H9 (cell line): ENCODE data around the gene AGL. TPM values are rescaled to one million over a fixed set of nuclear protein-coding genes. Genes with fewer than 3 reads are reported as not detected.
"Not testable (repeated sequence)": the region's sequence is repeated elsewhere in the genome, so short reads cannot be mapped to it uniquely, and the experiment has no call there.

ENCODE experiments used
- DNase-seq: peaks from one replicate; pipeline ENCODE4 v3.0.0-alpha.2; 2017
- H2AFZ ChIP-seq: one replicate; pipeline ENCODE4 v1.6.1; 2013; ENCODE audit warnings: mild to moderate bottlenecking, low read length, control low read depth, moderate library complexity
- H2AK5ac ChIP-seq: 2 replicates; pipeline ENCODE4 v1.6.1; 2013; ENCODE audit warnings: low read length, control low read depth, mixed read lengths; ENCODE audit not compliant: insufficient read length
- H2BK120ac ChIP-seq: one replicate; pipeline ENCODE4 v1.6.1; 2013; ENCODE audit warnings: low read depth, mild to moderate bottlenecking, low read length, control low read depth, inconsistent platforms; ENCODE audit not compliant: poor library complexity, severe bottlenecking
- H2BK12ac ChIP-seq: 2 replicates; pipeline ENCODE4 v1.6.1; 2013; ENCODE audit warnings: low read length, control low read depth, mixed read lengths, low read depth; ENCODE audit not compliant: insufficient read length
- H2BK15ac ChIP-seq: 2 replicates; pipeline ENCODE4 v1.6.1; 2013; ENCODE audit warnings: low read depth, low read length, control low read depth
- H2BK20ac ChIP-seq: one replicate; pipeline ENCODE4 v1.6.1; 2013; ENCODE audit warnings: low read depth, mild to moderate bottlenecking, low read length, control low read depth, inconsistent platforms; ENCODE audit not compliant: poor library complexity, severe bottlenecking
- H2BK5ac ChIP-seq: 2 replicates; pipeline ENCODE4 v1.6.1; 2013; ENCODE audit warnings: low read length, control low read depth, mixed read lengths; ENCODE audit not compliant: insufficient read length
- H3K14ac ChIP-seq: 2 replicates; pipeline ENCODE4 v1.6.1; 2013; ENCODE audit warnings: low read length, control low read depth; ENCODE audit not compliant: insufficient read depth
- H3K18ac ChIP-seq: 2 replicates; pipeline ENCODE4 v1.6.1; 2013; ENCODE audit warnings: low read depth, mild to moderate bottlenecking, mixed read lengths, low read length, control low read depth; ENCODE audit not compliant: insufficient read length
- H3K23ac ChIP-seq: 2 replicates; pipeline ENCODE4 v1.6.1; 2013; ENCODE audit warnings: low read length, control low read depth, mixed read lengths, low read depth; ENCODE audit not compliant: insufficient read length
- H3K23me2 ChIP-seq: 2 replicates; pipeline ENCODE4 v1.6.1; 2013; ENCODE audit warnings: low read depth, mild to moderate bottlenecking, mixed read lengths, low read length, control low read depth; ENCODE audit not compliant: insufficient read length, poor library complexity, severe bottlenecking
- H3K27ac ChIP-seq: 2 replicates; pipeline ENCODE4 v1.5.1; 2013; ENCODE audit warnings: low read length, control low read depth, mixed read lengths, low read depth; ENCODE audit not compliant: insufficient read length
- H3K27me3 ChIP-seq: 2 replicates; pipeline ENCODE4 v1.6.1; 2013; ENCODE audit warnings: low read length, control low read depth, inconsistent platforms; ENCODE audit not compliant: insufficient read depth
- H3K4ac ChIP-seq: 2 replicates; pipeline ENCODE4 v1.6.1; 2013; ENCODE audit warnings: low read depth, mild to moderate bottlenecking, control low read depth, inconsistent platforms, low read length, moderate library complexity
- H3K4me1 ChIP-seq: 2 replicates; pipeline ENCODE4 v1.6.1; 2013; ENCODE audit warnings: low read length, control low read depth, inconsistent platforms; ENCODE audit not compliant: insufficient read depth
- H3K4me2 ChIP-seq: 2 replicates; pipeline ENCODE4 v1.6.1; 2013; ENCODE audit warnings: low read length, control low read depth, mixed read lengths; ENCODE audit not compliant: insufficient read length, insufficient read depth
- H3K56ac ChIP-seq: 2 replicates; pipeline ENCODE4 v1.6.1; 2013; ENCODE audit warnings: low read depth, mild to moderate bottlenecking, mixed read lengths, low read length, control low read depth; ENCODE audit not compliant: insufficient read length
- H3K79me1 ChIP-seq: 2 replicates; pipeline ENCODE4 v1.6.1; 2013; ENCODE audit warnings: low read depth, mild to moderate bottlenecking, moderate library complexity, low read length, control low read depth, inconsistent platforms; ENCODE audit not compliant: insufficient read depth, poor library complexity, severe bottlenecking
- H3K79me2 ChIP-seq: 2 replicates; pipeline ENCODE4 v1.6.1; 2013; ENCODE audit warnings: low read length, control low read depth, inconsistent platforms; ENCODE audit not compliant: insufficient read depth
- H3K9ac ChIP-seq: 2 replicates; pipeline ENCODE4 v1.6.1; 2013; ENCODE audit warnings: low read length, control low read depth, mixed read lengths; ENCODE audit not compliant: insufficient read length; ENCODE audit errors: extremely low read depth
- H3K9me3 ChIP-seq: one replicate; pipeline ENCODE4 v1.6.1; 2013; ENCODE audit warnings: low read depth, low read length, inconsistent platforms; ENCODE audit not compliant: control insufficient read depth
- H3T11ph ChIP-seq: one replicate; pipeline ENCODE4 v1.6.1; 2013; ENCODE audit warnings: mild to moderate bottlenecking, low read length, control low read depth, inconsistent platforms
- H4K20me1 ChIP-seq: one replicate; pipeline ENCODE4 v1.6.1; 2013; ENCODE audit not compliant: control insufficient read depth, insufficient read length, insufficient read depth
- H4K5ac ChIP-seq: 2 replicates; pipeline ENCODE4 v1.6.1; 2013; ENCODE audit warnings: low read depth, mild to moderate bottlenecking, mixed read lengths, low read length, control low read depth; ENCODE audit not compliant: insufficient read length
- H4K8ac ChIP-seq: replicated peaks from 2 replicates; pipeline ENCODE4 v1.6.1; 2013; ENCODE audit warnings: low read length, control low read depth, mixed read lengths, low read depth; ENCODE audit not compliant: insufficient read length
- H4K91ac ChIP-seq: 2 replicates; pipeline ENCODE4 v1.6.1; 2013; ENCODE audit warnings: low read depth, mild to moderate bottlenecking, moderate library complexity, mixed read lengths, low read length, control low read depth; ENCODE audit not compliant: insufficient read length
- H3K27ac Mint-ChIP-seq, 3 experiments: 2 replicates in 2 of 3; 3 replicates in 1 of 3; pipeline ENCODE4 v1.8.0; 2020 to 2021; ENCODE audit warnings: mixed read lengths in 3 of 3, mild to moderate bottlenecking in 1 of 3, moderate library complexity in 1 of 3
- H3K27me3 Mint-ChIP-seq: 2 replicates; pipeline ENCODE4 v1.8.0; 2021; ENCODE audit warnings: low read depth, mild to moderate bottlenecking, moderate library complexity, mixed read lengths
- H3K36me3 Mint-ChIP-seq, 3 experiments: 2 replicates in 2 of 3; 3 replicates in 1 of 3; pipeline ENCODE4 v1.8.0; 2020 to 2021; ENCODE audit warnings: low read depth in 3 of 3, mixed read lengths in 3 of 3; ENCODE audit not compliant: insufficient read depth in 1 of 3
- H3K4me1 Mint-ChIP-seq, 2 experiments: 2 replicates each; pipeline ENCODE4 v1.8.0; 2020; ENCODE audit warnings: mixed read lengths in 2 of 2
- H3K4me3 Mint-ChIP-seq, 2 experiments: 2 replicates in 1 of 2; 3 replicates in 1 of 2; pipeline ENCODE4 v1.8.0; 2020 to 2021; ENCODE audit warnings: mild to moderate bottlenecking in 2 of 2, mixed read lengths in 2 of 2, moderate library complexity in 1 of 2
- H3K9me3 Mint-ChIP-seq, 2 experiments: 2 replicates in 1 of 2; 3 replicates in 1 of 2; pipeline ENCODE4 v1.8.0; 2020; ENCODE audit warnings: mild to moderate bottlenecking in 2 of 2, mixed read lengths in 2 of 2, moderate library complexity in 1 of 2
- WGBS: extraction: QIAGEN DNeasy Blood & Tissue Kit; methylation state at CpG from one replicate; pipeline ENCODE4 v1.1.7; 2013; ENCODE audit warnings: missing lambda C conversion rate, low lambda C conversion rate, mixed read lengths; ENCODE audit not compliant: insufficient read length; ENCODE audit errors: extremely low coverage; 5-methylcytosine and 5-hydroxymethylcytosine counted together
- total RNA-seq: library from RNA; stranded (reverse); gene quantifications from 2 replicates; pipeline ENCODE4 v1.2.1, GENCODE V29; 2021
- TF ChIP-seq, protein P1 (sequence below): fragments of 200-600 bp; sonication (generic); conservative IDR thresholded peaks from 3 replicates; pipeline ENCODE4 v1.8.0; 2021; ENCODE audit warnings: antibody characterized with exemption, mild to moderate bottlenecking

Gene AGL
- total RNA-seq, 1 experiment from 2014 or later = 24.0 TPM

GRCh38 chr1:99957818-99958217 lies 107.7 kb downstream of the AGL start:
- Histone ChIP-seq H3K18ac (no peak overlapping the region), H3K56ac (no peak overlapping the region), H3K79me1 (no peaks in the 10 kb centered on the region), H2AFZ (no peak overlapping the region), H2BK15ac (no peak overlapping the region), H2BK12ac (no peak overlapping the region), H3K4me2 (no peak overlapping the region), H4K91ac (no peak overlapping the region), H3K14ac (no peak overlapping the region), H2BK5ac (no peak overlapping the region), H4K5ac (no peak overlapping the region), H3K79me2 (no peaks in the 10 kb centered on the region), H3K9me3 (no peaks in the 10 kb centered on the region), H4K20me1 (no peaks in the 10 kb centered on the region), H2AK5ac (no peak overlapping the region), H3K27ac (no peak overlapping the region), H3K9ac (no peak overlapping the region), H3T11ph (no peak overlapping the region), H3K23ac (no peak overlapping the region), H2BK120ac (no peak overlapping the region), H4K8ac (no peak overlapping the region), H2BK20ac (no peak overlapping the region), H3K4ac (no peak overlapping the region), H3K27me3 (no peaks in the 10 kb centered on the region), H3K4me1 (peaks cover 4% of the 10 kb centered on the region), H3K23me2 (no peaks in the 10 kb centered on the region)
- TF ChIP-seq, protein P1, sequence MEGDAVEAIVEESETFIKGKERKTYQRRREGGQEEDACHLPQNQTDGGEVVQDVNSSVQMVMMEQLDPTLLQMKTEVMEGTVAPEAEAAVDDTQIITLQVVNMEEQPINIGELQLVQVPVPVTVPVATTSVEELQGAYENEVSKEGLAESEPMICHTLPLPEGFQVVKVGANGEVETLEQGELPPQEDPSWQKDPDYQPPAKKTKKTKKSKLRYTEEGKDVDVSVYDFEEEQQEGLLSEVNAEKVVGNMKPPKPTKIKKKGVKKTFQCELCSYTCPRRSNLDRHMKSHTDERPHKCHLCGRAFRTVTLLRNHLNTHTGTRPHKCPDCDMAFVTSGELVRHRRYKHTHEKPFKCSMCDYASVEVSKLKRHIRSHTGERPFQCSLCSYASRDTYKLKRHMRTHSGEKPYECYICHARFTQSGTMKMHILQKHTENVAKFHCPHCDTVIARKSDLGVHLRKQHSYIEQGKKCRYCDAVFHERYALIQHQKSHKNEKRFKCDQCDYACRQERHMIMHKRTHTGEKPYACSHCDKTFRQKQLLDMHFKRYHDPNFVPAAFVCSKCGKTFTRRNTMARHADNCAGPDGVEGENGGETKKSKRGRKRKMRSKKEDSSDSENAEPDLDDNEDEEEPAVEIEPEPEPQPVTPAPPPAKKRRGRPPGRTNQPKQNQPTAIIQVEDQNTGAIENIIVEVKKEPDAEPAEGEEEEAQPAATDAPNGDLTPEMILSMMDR = no peak
- Mint-ChIP-seq H3K4me3 (no peak overlapping the region), H3K27me3 (no peaks in the 10 kb centered on the region), H3K4me1 (peaks cover 13 to 14% of the 10 kb centered on the region in 2 experiments), H3K9me3 (peaks cover 2 to 6% of the 10 kb centered on the region in 2 experiments; a peak in 3 of 5 replicates), H3K36me3 (peaks cover 0 to 8% (median 2%) of the 10 kb centered on the region in 3 experiments; a peak in 3 of 7 replicates), H3K27ac (peak overlapping the region in 2 of 3 experiments; percentile 16 to 32; a peak in 4 of 7 replicates)
- no peak for DNase-seq
- WGBS = no CpG with 5 or more reads among the region's 1 CpG

DNA sequence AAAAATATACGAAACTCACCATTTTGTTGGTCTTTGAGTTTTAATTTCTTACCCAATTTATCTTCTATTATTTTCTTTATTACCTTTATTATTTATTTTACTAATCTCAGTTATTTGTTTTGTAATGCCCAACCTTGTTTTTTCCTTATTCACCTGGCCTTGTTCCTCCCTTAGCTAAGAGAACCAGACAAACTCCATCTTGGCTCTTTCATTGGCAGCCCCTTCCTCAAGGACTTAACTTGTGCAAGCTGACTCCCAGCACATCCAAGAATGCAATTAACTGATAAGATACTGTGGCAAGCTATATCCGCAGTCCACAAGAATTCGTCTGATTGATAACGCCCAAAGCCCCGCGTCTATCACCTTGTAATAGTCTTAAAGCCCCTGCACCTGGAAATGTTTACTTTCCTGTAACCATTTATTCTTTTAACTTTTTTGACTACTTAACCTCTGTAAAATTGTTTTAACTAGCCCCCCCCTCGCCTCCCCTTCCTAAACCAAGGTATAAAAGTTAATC lies 109.1 kb downstream of the AGL start:
- H3K56ac ChIP-seq, H3K9me3 ChIP-seq, H3K18ac ChIP-seq, H2BK12ac ChIP-seq, H2BK120ac ChIP-seq, H4K91ac ChIP-seq, H2AFZ ChIP-seq, H2BK20ac ChIP-seq, H3K27ac ChIP-seq, H4K20me1 ChIP-seq, H2BK5ac ChIP-seq, H3K14ac ChIP-seq, H3K9ac ChIP-seq, H3K9me3 Mint-ChIP-seq, H3K4me1 ChIP-seq, DNase-seq, H3K4me3 Mint-ChIP-seq, H3K79me2 ChIP-seq, H4K5ac ChIP-seq, H3K23ac ChIP-seq, H4K8ac ChIP-seq, H3K27me3 Mint-ChIP-seq, H3K4me2 ChIP-seq, H3K79me1 ChIP-seq, H2BK15ac ChIP-seq, H2AK5ac ChIP-seq, H3K4ac ChIP-seq, H3T11ph ChIP-seq, H3K23me2 ChIP-seq, H3K27me3 ChIP-seq, H3K36me3 Mint-ChIP-seq: not testable (repeated sequence)
- Mint-ChIP-seq H3K4me1 (peaks cover 13 to 14% of the 10 kb centered on the region in 2 experiments), H3K27ac (0 out of 7 replicates have a peak overlapping the region, but pooled peaks of 1 of the 3 experiments have one; percentile 35)
- WGBS = no CpG with 5 or more reads among the region's 7 CpGs
